HCT116 (cell line): ENCODE results near the gene POLA2.

ENCODE experiments used
- POLR2A ChIP-seq: IDR thresholded peaks from 2 replicates; pipeline ENCODE4 v1.7.0; 2011; ENCODE audit warnings: borderline replicate concordance; ENCODE audit not compliant: insufficient read depth, insufficient read length; ENCODE audit errors: extremely low read depth
- TCF7L2 ChIP-seq: IDR thresholded peaks from 2 replicates; pipeline ENCODE4 v1.7.0; 2011; ENCODE audit warnings: borderline replicate concordance, inconsistent platforms; ENCODE audit not compliant: insufficient read depth, insufficient read length; ENCODE audit errors: extremely low read depth
- TF ChIP-seq, protein P1 (sequence below), 3 experiments: fragments of 200-600 bp in 1 of 3; sonication (generic) in 1 of 3; IDR thresholded peaks in 2 of 3; conservative IDR thresholded peaks in 1 of 3; 2 replicates each; pipeline ENCODE4 v1.5.1; 2012 to 2017; ENCODE audit warnings: low read depth in 2 of 3, low read length in 2 of 3, antibody characterized with exemption in 1 of 3, borderline replicate concordance in 1 of 3, control low read depth in 1 of 3, mild to moderate bottlenecking in 1 of 3, mixed read lengths in 1 of 3, mixed run types in 1 of 3, moderate library complexity in 1 of 3; ENCODE audit not compliant: insufficient read depth in 1 of 3

- TF ChIP-seq TCF7L2 (no peak), POLR2A (no peak)
- TF ChIP-seq, protein P1, sequence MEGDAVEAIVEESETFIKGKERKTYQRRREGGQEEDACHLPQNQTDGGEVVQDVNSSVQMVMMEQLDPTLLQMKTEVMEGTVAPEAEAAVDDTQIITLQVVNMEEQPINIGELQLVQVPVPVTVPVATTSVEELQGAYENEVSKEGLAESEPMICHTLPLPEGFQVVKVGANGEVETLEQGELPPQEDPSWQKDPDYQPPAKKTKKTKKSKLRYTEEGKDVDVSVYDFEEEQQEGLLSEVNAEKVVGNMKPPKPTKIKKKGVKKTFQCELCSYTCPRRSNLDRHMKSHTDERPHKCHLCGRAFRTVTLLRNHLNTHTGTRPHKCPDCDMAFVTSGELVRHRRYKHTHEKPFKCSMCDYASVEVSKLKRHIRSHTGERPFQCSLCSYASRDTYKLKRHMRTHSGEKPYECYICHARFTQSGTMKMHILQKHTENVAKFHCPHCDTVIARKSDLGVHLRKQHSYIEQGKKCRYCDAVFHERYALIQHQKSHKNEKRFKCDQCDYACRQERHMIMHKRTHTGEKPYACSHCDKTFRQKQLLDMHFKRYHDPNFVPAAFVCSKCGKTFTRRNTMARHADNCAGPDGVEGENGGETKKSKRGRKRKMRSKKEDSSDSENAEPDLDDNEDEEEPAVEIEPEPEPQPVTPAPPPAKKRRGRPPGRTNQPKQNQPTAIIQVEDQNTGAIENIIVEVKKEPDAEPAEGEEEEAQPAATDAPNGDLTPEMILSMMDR (IDR thresholded peaks at IDR 0.05 in 2 of 3, conservative IDR thresholded peaks at IDR 0.05 in 1 of 3; ENCODE audit: borderline replicate concordance in 1 of 3, insufficient read depth in 1 of 3, low read depth in 2 of 3, low read length in 2 of 3) = no peak
Observed at GRCh38 chr11:65301491-65302329, 39.9 kb downstream of the POLA2 start.
